PC-3 (cell line): Measurements from ENCODE around the gene YEATS4. TPM values are rescaled to one million over a fixed set of nuclear protein-coding genes. Genes with fewer than 3 reads are reported as not detected.
A peak's percentile ranks its signal among the peaks of the same experiment; 100 is the strongest.

Experiments used
- ATAC-seq: fragments of 200-7000 bp; cut with Tn5 transposase; 2 replicates; pipeline ENCODE4 v1.9.1; 2020; ENCODE audit warnings: mild to moderate bottlenecking, moderate library complexity
- BruUV-seq: library from RNA; stranded (reverse); fragments of 400-500 nt; replicated peaks from 2 replicates; lab custom pipeline; 2021; lab: Mats Ljungman, UMichigan
- CTCF ChIA-PET: fragments of 300-600 bp; sonication (Branson Sonifier 250); formaldehyde crosslinking; loops from one replicate; lab custom pipeline; 2022; ENCODE audit warnings: antibody characterized with exemption; lab: Charles Lee
- POLR2A ChIA-PET: fragments of 300-600 bp; sonication (Branson Sonifier 250); formaldehyde crosslinking; loops from one replicate; lab custom pipeline; 2022; ENCODE audit warnings: antibody characterized with exemption; ENCODE audit not compliant: unreplicated experiment; lab: Charles Lee
- DNase-seq: peaks from one replicate; pipeline ENCODE4 v3.0.0-alpha.2; 2015
- H2AFZ ChIP-seq: fragments of 300-600 bp; sonication (generic); 2 replicates; pipeline ENCODE4 v1.6.0; 2016; ENCODE audit warnings: antibody characterized with exemption, low read length
- H3F3A ChIP-seq: fragments of 300-600 bp; sonication (generic); one replicate; pipeline ENCODE4 v1.6.0; 2017; ENCODE audit warnings: antibody characterized with exemption, low read length, control low read depth, mild to moderate bottlenecking; ENCODE audit not compliant: unreplicated experiment
- H3K27ac ChIP-seq: fragments of 300-600 bp; sonication (generic); 2 replicates; pipeline ENCODE4 v1.5.1; 2016; ENCODE audit warnings: mild to moderate bottlenecking, low read length
- H3K27me3 ChIP-seq: fragments of 300-600 bp; sonication (generic); 2 replicates; pipeline ENCODE4 v1.6.1; 2016; ENCODE audit warnings: low read length, mixed read lengths
- H3K36me3 ChIP-seq: fragments of 300-600 bp; sonication (generic); 2 replicates; pipeline ENCODE4 v1.6.1; 2016; ENCODE audit warnings: low read depth, mixed run types, low read length, mixed read lengths
- H3K4me1 ChIP-seq: fragments of 300-600 bp; sonication (generic); 2 replicates; pipeline ENCODE4 v1.5.1; 2016; ENCODE audit warnings: low read length; ENCODE audit not compliant: insufficient read depth
- H3K4me2 ChIP-seq: fragments of 300-600 bp; sonication (generic); 2 replicates; pipeline ENCODE4 v1.6.0; 2016; ENCODE audit warnings: low read length
- H3K4me3 ChIP-seq: fragments of 300-600 bp; sonication (generic); 2 replicates; pipeline ENCODE4 v1.5.1; 2016; ENCODE audit warnings: mild to moderate bottlenecking, low read length, mixed read lengths
- H3K79me2 ChIP-seq: fragments of 300-600 bp; sonication (generic); 2 replicates; pipeline ENCODE4 v1.6.1; 2017; ENCODE audit warnings: low read length, mixed read lengths
- H3K9ac ChIP-seq: fragments of 300-600 bp; sonication (generic); 2 replicates; pipeline ENCODE4 v1.6.0; 2016; ENCODE audit warnings: mild to moderate bottlenecking, low read length
- H3K9me2 ChIP-seq: fragments of 300-600 bp; sonication (generic); replicated peaks from 2 replicates; pipeline ENCODE4 v1.6.1; 2016; ENCODE audit warnings: mixed run types, low read length, mixed read lengths
- H3K9me3 ChIP-seq: fragments of 300-600 bp; sonication (generic); 2 replicates; pipeline ENCODE4 v1.6.1; 2016; ENCODE audit warnings: low read length, mixed read lengths
- H4K20me1 ChIP-seq: fragments of 300-600 bp; sonication (generic); 2 replicates; pipeline ENCODE4 v1.6.1; 2016; ENCODE audit warnings: low read length, mixed read lengths
- CTCF ChIP-seq: fragments of 300-600 bp; sonication (generic); conservative IDR thresholded peaks from 2 replicates; pipeline ENCODE4 v1.5.1; 2017; ENCODE audit warnings: antibody characterized with exemption, low read depth, mild to moderate bottlenecking, low read length
- EZH2 ChIP-seq: fragments of 300-600 bp; sonication (generic); IDR thresholded peaks from one replicate; pipeline ENCODE4 v1.6.1; 2017; ENCODE audit warnings: antibody characterized with exemption, mild to moderate bottlenecking, low read length; ENCODE audit not compliant: unreplicated experiment
- EZH2phosphoT487 ChIP-seq: fragments of 300-600 bp; sonication (generic); IDR thresholded peaks from 2 replicates; pipeline ENCODE4 v1.6.1; 2018; ENCODE audit warnings: mild to moderate bottlenecking, antibody characterized with exemption, low read length, borderline replicate concordance
- intact Hi-C: fragments of 100-400 bp; cut with micrococcal nuclease; formaldehyde crosslinking; loops from 2 replicates; pipeline ENCODE4 v1.9.0; 2023
- total RNA-seq: library from RNA; depleted of rRNA; stranded (reverse); fragments of >200 nt; gene quantifications from 2 replicates; pipeline ENCODE4 v1.2.3, GENCODE V29; 2014

YEATS4 gene
- total RNA-seq, 1 experiment from 2014 or later: 41.3 TPM

- Histone ChIP-seq H3K9me3 (no peaks in the 10 kb centered on the region), H3K9me2 (no peaks in the 10 kb centered on the region), H4K20me1 (no peaks in the 10 kb centered on the region), H3K9ac (no peak overlapping the region), H3K27me3 (no peaks in the 10 kb centered on the region), H3K4me2 (no peak overlapping the region), H3K27ac (no peak overlapping the region), H3K4me1 (no peaks in the 10 kb centered on the region), H3K4me3 (no peak overlapping the region), H2AFZ (no peak overlapping the region), H3K79me2 (no peaks in the 10 kb centered on the region), H3F3A (no peaks in the 10 kb centered on the region), H3K36me3 (no peaks in the 10 kb centered on the region)
- ChIA-PET CTCF (no interaction called here), POLR2A (no interaction called here)
- ATAC-seq: no peak
- BruUV-seq: no TSS peak
- intact Hi-C loops: no loop called here
- no peak for DNase-seq
- TF ChIP-seq EZH2 (no peak), EZH2phosphoT487 (no peak), CTCF (no peak)
Observed at GRCh38 chr12:69345077-69345476, 14.5 kb upstream of the YEATS4 start.

- Histone ChIP-seq H3K9me2 (no peaks in the 10 kb centered on the region), H3K79me2 (no peaks in the 10 kb centered on the region), H3K36me3 (no peaks in the 10 kb centered on the region), H3K4me3 (no peak overlapping the region), H3K4me2 (no peak overlapping the region), H4K20me1 (no peaks in the 10 kb centered on the region), H3K9ac (no peak overlapping the region), H3K27me3 (no peaks in the 10 kb centered on the region), H3K27ac (no peak overlapping the region), H3F3A (no peaks in the 10 kb centered on the region), H3K4me1 (no peaks in the 10 kb centered on the region), H3K9me3 (no peaks in the 10 kb centered on the region), H2AFZ (no peak overlapping the region)
- no peak for TF ChIP-seq CTCF
- no peak for TF ChIP-seq EZH2
- TF ChIP-seq EZH2phosphoT487: no peak
- no TSS peak for BruUV-seq
- intact Hi-C loops: no loop called here
- POLR2A ChIA-PET: no interaction called here
- CTCF ChIA-PET: no interaction called here
- ATAC-seq (no peak), DNase-seq (no peak)
Observed at GRCh38 chr12:69345742-69346141, 13.8 kb upstream of the YEATS4 start.

GRCh38 chr12:69348162-69348938, 11.2 kb upstream of the YEATS4 start, which contains the start of gene LYZ:
Gene LYZ, plus strand, starts transcription at chr12:69348381. Its CDS starts 28 bp downstream, at chr12:69348409.
- no peaks in the 10 kb centered on the region for H3K9me2 ChIP-seq
- no peaks in the 10 kb centered on the region for H3K9me3 ChIP-seq
- ATAC-seq: peak; percentile 51; the same call in 1 of the 2 replicates
- no TSS peak for BruUV-seq
- ChIA-PET CTCF (no interaction called here), POLR2A (no interaction called here)
- DNase-seq: no peak
- intact Hi-C loops: no loop called here
- H3K36me3 ChIP-seq: no peaks in the 10 kb centered on the region
- H2AFZ ChIP-seq: no peak within 1 kb of the TSS
- H3F3A ChIP-seq: no peaks in the 10 kb centered on the region
- H3K4me3 ChIP-seq: no peak within 1 kb of the TSS
- no peaks in the 10 kb centered on the region for H3K4me1 ChIP-seq
- no peaks in the 10 kb centered on the region for H3K79me2 ChIP-seq
- no peak within 1 kb of the TSS for H3K4me2 ChIP-seq
- TF ChIP-seq EZH2phosphoT487 (no peak), EZH2 (no peak), CTCF (no peak)
- H4K20me1 ChIP-seq: no peaks in the 10 kb centered on the region
- no peaks in the 10 kb centered on the region for H3K27me3 ChIP-seq
- no peak within 1 kb of the TSS for H3K9ac ChIP-seq
- no peak within 1 kb of the TSS for H3K27ac ChIP-seq
